Measurements from ENCODE around the gene CABYR. TPM values are rescaled to one million over a fixed set of nuclear protein-coding genes. Genes with fewer than 3 reads are reported as not detected.
A peak's percentile ranks its signal among the peaks of the same experiment; 100 is the strongest.

The CABYR gene
- total RNA-seq, 1 donor from 2014 or later, result 7.0 TPM

DNA sequence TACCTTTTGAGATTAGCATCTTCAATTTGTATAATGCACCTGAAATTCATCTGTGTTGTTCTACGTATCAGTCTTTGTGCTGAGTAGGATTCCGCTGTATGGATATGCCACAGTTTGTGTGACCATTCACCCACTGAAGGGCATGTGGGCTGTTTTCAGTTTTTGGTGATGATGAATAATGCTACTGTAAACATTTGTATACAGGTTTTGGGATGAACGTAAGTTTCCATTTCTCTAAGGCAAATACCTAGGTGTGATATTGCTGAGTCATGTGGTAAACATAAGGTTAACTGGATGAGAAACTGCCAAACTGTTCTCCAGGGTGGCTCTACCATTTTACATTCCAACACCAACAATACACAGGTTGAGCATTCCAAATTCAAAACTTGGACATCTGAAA is 35.1 kb downstream of the CABYR start:
- Mint-ChIP-seq H3K4me3 (ENCODE audit: unreplicated experiment) (no peak overlapping the region), H3K4me1 (ENCODE audit: low read depth, unreplicated experiment) (peaks cover 3% of the 10 kb centered on the region), H3K27me3 (ENCODE audit: low read depth, unreplicated experiment) (no peaks in the 10 kb centered on the region), H3K36me3 (ENCODE audit: low read depth, unreplicated experiment) (peaks cover 9% of the 10 kb centered on the region), H3K9me3 (ENCODE audit: unreplicated experiment) (peaks cover 2% of the 10 kb centered on the region), H3K27ac (ENCODE audit: unreplicated experiment) (no peak overlapping the region)
- no peak for FAIRE-seq
- no peaks in the 10 kb centered on the region for H4K20me1 ChIP-seq (ENCODE audit: insufficient read depth, low read length)
- H3K9me3 ChIP-seq (ENCODE audit: insufficient read depth, low read depth, low read length), result no peaks in the 10 kb centered on the region
- TF ChIP-seq, protein P1, sequence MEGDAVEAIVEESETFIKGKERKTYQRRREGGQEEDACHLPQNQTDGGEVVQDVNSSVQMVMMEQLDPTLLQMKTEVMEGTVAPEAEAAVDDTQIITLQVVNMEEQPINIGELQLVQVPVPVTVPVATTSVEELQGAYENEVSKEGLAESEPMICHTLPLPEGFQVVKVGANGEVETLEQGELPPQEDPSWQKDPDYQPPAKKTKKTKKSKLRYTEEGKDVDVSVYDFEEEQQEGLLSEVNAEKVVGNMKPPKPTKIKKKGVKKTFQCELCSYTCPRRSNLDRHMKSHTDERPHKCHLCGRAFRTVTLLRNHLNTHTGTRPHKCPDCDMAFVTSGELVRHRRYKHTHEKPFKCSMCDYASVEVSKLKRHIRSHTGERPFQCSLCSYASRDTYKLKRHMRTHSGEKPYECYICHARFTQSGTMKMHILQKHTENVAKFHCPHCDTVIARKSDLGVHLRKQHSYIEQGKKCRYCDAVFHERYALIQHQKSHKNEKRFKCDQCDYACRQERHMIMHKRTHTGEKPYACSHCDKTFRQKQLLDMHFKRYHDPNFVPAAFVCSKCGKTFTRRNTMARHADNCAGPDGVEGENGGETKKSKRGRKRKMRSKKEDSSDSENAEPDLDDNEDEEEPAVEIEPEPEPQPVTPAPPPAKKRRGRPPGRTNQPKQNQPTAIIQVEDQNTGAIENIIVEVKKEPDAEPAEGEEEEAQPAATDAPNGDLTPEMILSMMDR (IDR thresholded peaks at IDR 0.05; ENCODE audit: insufficient read depth, low read depth, low read length), result no peak
- no peak for TF ChIP-seq EZH2 (IDR thresholded peaks at IDR 0.05; ENCODE audit: insufficient read depth, low read length)
- H3K4me3 ChIP-seq (ENCODE audit: insufficient read depth, low read depth, low read length), result no peak overlapping the region
- no peaks in the 10 kb centered on the region for H3K79me2 ChIP-seq (ENCODE audit: insufficient read depth, low read length)
- H2AFZ ChIP-seq (ENCODE audit: low read depth, low read length), result no peak overlapping the region
- DNase-seq (ENCODE audit: low read depth), result no peak
- H3K4me1 ChIP-seq (ENCODE audit: insufficient read depth, low read length), result no peaks in the 10 kb centered on the region
- H3K9ac ChIP-seq (ENCODE audit: low read length), result no peak overlapping the region
- H3K4me2 ChIP-seq (ENCODE audit: low read length), result no peak overlapping the region
- H3K36me3 ChIP-seq (ENCODE audit: insufficient read depth, low read length), result peaks cover 3% of the 10 kb centered on the region
- H3K27ac ChIP-seq (ENCODE audit: low read depth, low read length), result no peak overlapping the region
- no peaks in the 10 kb centered on the region for H3K27me3 ChIP-seq (ENCODE audit: insufficient read depth, low read length)

DNA sequence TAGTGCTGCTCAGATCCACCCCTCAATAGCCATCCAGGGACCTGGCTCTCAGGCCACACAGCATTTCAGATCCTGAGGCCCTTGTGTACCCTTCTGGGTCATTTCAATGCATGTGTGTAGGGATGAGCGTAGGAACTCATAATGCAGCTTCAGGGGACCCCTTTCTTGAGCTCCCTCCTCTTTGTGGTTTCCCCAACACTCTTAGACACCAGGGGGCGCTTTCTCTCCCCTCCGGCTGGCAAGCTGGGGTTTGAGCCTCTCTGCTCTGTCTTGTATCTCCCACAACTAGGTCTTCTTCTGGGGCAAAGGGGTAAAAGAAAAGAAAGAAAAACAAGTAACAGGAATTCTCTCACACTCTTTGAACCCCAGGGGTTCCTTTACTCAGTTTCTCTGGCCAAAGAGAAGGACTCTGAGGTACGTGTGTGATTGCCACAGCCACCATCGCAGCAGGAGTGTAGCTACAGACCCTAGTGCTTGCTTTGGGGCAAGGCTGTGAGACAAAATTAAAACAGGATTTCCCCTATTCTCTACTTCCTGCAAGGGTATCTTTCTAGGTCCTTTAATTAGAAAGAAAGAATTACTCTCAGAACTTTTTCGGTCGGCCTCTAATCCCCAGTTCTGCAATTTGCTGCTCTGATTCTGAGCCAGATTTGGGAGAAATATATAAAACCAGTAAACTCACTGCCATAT is 38.0 kb downstream of the CABYR start:
- H3K27me3 Mint-ChIP-seq (ENCODE audit: low read depth, unreplicated experiment), result no peaks in the 10 kb centered on the region
- TF ChIP-seq EZH2 (IDR thresholded peaks at IDR 0.05; ENCODE audit: insufficient read depth, low read length), result no peak
- TF ChIP-seq, protein P1 (IDR thresholded peaks at IDR 0.05; ENCODE audit: insufficient read depth, low read depth, low read length), result peak; percentile 51
- peaks cover 11% of the 10 kb centered on the region for H3K4me1 Mint-ChIP-seq (ENCODE audit: low read depth, unreplicated experiment)
- Histone ChIP-seq H3K4me2 (ENCODE audit: low read length) (no peak overlapping the region), H3K9me3 (ENCODE audit: insufficient read depth, low read depth, low read length) (no peaks in the 10 kb centered on the region), H3K27me3 (ENCODE audit: insufficient read depth, low read length) (no peaks in the 10 kb centered on the region), H4K20me1 (ENCODE audit: insufficient read depth, low read length) (no peaks in the 10 kb centered on the region), H3K27ac (ENCODE audit: low read depth, low read length) (no peak overlapping the region), H3K36me3 (ENCODE audit: insufficient read depth, low read length) (peaks cover 3% of the 10 kb centered on the region), H3K4me3 (ENCODE audit: insufficient read depth, low read depth, low read length) (no peak overlapping the region), H3K4me1 (ENCODE audit: insufficient read depth, low read length) (no peaks in the 10 kb centered on the region), H3K79me2 (ENCODE audit: insufficient read depth, low read length) (no peaks in the 10 kb centered on the region), H3K9ac (ENCODE audit: low read length) (no peak overlapping the region), H2AFZ (ENCODE audit: low read depth, low read length) (no peak overlapping the region)
- peaks cover 2% of the 10 kb centered on the region for H3K9me3 Mint-ChIP-seq (ENCODE audit: unreplicated experiment)
- H3K27ac Mint-ChIP-seq (ENCODE audit: unreplicated experiment), result no peak overlapping the region
- FAIRE-seq (no peak), DNase-seq (ENCODE audit: low read depth) (no peak)
- peaks cover 11% of the 10 kb centered on the region for H3K36me3 Mint-ChIP-seq (ENCODE audit: low read depth, unreplicated experiment)
- no peak overlapping the region for H3K4me3 Mint-ChIP-seq (ENCODE audit: unreplicated experiment)

DNA sequence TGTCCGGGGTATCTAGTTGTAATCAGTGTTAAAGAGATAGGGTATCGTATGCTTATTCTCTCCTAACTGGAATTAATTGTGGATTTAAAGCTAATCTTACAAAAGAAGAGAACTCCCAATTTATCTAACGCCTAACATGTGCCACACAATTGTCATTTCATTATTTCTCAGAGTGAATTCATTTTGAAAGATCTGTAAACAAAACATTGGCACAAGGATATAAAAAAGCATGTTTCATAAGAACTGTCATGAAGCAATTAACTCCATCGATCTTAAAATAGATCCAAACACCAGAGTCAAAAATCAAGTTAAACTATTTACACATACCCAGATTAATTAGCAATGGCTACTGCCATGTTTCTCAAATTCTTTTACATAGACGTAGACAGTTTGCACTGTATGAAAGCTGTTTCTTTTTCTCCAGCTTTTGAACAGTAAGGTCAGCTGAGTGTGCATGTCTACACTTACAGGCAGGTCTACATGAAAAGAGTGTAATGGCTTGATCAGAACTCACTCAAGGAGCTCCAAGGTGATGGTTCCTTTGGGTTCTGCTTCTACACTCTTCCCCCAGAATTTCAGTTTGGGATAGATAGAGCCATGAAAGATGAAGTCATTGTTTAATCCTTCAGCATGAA is 38.8 kb downstream of the CABYR start:
- Histone ChIP-seq H3K27me3 (ENCODE audit: insufficient read depth, low read length) (no peaks in the 10 kb centered on the region), H3K4me2 (ENCODE audit: low read length) (no peak overlapping the region), H3K9ac (ENCODE audit: low read length) (no peak overlapping the region), H4K20me1 (ENCODE audit: insufficient read depth, low read length) (no peaks in the 10 kb centered on the region), H3K4me3 (ENCODE audit: insufficient read depth, low read depth, low read length) (no peak overlapping the region), H3K9me3 (ENCODE audit: insufficient read depth, low read depth, low read length) (no peaks in the 10 kb centered on the region), H3K4me1 (ENCODE audit: insufficient read depth, low read length) (peaks cover 6% of the 10 kb centered on the region), H3K79me2 (ENCODE audit: insufficient read depth, low read length) (no peaks in the 10 kb centered on the region), H3K27ac (ENCODE audit: low read depth, low read length) (no peak overlapping the region), H3K36me3 (ENCODE audit: insufficient read depth, low read length) (peaks cover 3% of the 10 kb centered on the region), H2AFZ (ENCODE audit: low read depth, low read length) (no peak overlapping the region)
- no peaks in the 10 kb centered on the region for H3K27me3 Mint-ChIP-seq (ENCODE audit: low read depth, unreplicated experiment)
- peaks cover 2% of the 10 kb centered on the region for H3K9me3 Mint-ChIP-seq (ENCODE audit: unreplicated experiment)
- H3K36me3 Mint-ChIP-seq (ENCODE audit: low read depth, unreplicated experiment), result peaks cover 10% of the 10 kb centered on the region
- DNase-seq (ENCODE audit: low read depth) (no peak), FAIRE-seq (no peak)
- no peak overlapping the region for H3K4me3 Mint-ChIP-seq (ENCODE audit: unreplicated experiment)
- H3K27ac Mint-ChIP-seq (ENCODE audit: unreplicated experiment), result no peak overlapping the region
- no peak for TF ChIP-seq EZH2 (IDR thresholded peaks at IDR 0.05; ENCODE audit: insufficient read depth, low read length)
- TF ChIP-seq, protein P1 (IDR thresholded peaks at IDR 0.05; ENCODE audit: insufficient read depth, low read depth, low read length), result no peak
- H3K4me1 Mint-ChIP-seq (ENCODE audit: low read depth, unreplicated experiment), result peaks cover 18% of the 10 kb centered on the region

All from astrocyte (in vitro differentiated cells and primary cell).